Stimulated activated CD8-positive, alpha-beta memory T cell treated with anti-CD3 and anti-CD28 coated beads, Interleukin-2, amount 100 ng/mL, for 1 hour (primary cell): Measurements from ENCODE around the gene ZNF619.

Experiments
- DNase-seq, 2 donors: peaks; one replicate each; pipeline ENCODE4 v3.0.0-alpha.2; 2020; ENCODE audit warnings: low read depth in 2 of 2

Gene ZNF619

DNA sequence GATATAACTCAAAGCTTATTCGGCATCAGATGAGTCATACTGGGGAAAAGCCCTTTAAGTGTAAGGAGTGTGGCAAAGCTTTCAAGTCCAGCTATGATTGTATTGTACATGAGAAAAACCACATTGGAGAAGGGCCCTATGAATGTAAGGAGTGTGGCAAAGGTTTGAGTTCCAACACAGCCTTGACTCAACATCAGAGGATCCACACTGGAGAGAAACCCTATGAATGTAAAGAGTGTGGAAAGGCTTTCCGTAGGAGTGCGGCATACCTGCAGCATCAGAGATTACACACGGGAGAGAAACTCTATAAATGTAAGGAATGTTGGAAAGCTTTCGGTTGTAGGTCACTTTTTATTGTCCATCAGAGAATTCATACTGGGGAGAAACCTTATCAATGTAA, 55.3 kb downstream of the ZNF619 start:
- no peak for DNase-seq

DNA sequence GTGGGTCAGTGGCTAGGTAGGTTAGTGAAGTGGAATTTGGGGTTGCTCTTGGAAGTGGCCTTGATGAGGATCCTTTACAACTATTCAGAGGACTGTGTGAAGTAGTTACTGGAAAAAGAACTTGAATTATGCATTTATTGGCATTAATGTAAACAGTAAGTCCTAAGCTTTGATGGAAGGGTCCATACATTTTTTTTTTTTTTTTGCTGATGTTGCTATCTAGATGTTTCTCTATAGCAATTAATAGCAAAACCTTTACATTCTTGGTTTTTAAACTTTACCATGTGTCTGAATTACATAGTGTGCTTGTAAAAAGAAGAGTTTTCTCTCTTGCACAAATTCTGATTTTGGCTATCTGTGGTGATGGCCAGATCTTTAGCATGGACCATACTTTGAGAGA, 57.4 kb downstream of the ZNF619 start:
- no peak for DNase-seq
